Gastrocnemius medialis (tissue), 4 donors: Measurements from ENCODE around the gene C1QTNF8.

Experiments used
- CTCF ChIP-seq, 5 experiments: fragments of 450-650 bp in 3 of 5; fragments of 200-600 bp in 2 of 5; sonication (generic) in 2 of 5; IDR thresholded peaks in 4 of 5; conservative IDR thresholded peaks in 1 of 5; 1 replicate in 4 of 5; 2 replicates in 1 of 5; pipeline ENCODE4 v1.5.1; 2016 to 2019; ENCODE audit warnings: antibody characterized with exemption in 5 of 5, mild to moderate bottlenecking in 3 of 5, moderate library complexity in 3 of 5
- POLR2A ChIP-seq, 2 donors: fragments of 450-650 bp; IDR thresholded peaks; one replicate each; pipeline ENCODE4 v1.6.1; 2017; ENCODE audit warnings: antibody characterized with exemption in 2 of 2, mild to moderate bottlenecking in 2 of 2, moderate library complexity in 2 of 2

- TF ChIP-seq POLR2A (IDR thresholded peaks at IDR 0.05) (no peak), CTCF (IDR thresholded peaks at IDR 0.05 in 4 of 5, conservative IDR thresholded peaks at IDR 0.05 in 1 of 5) (no peak)
Measured at GRCh38 chr16:1141716-1142115, 45.7 kb upstream of the C1QTNF8 start.
